Stimulated activated CD8-positive, alpha-beta memory T cell treated with anti-CD3 and anti-CD28 coated beads, Interleukin-4, amount 100 ng/mL, for 1 hour (primary cell): Measurements from ENCODE around the gene MYBPHL.

ENCODE experiments used
- DNase-seq, 2 donors: peaks; one replicate each; pipeline ENCODE4 v3.0.0-alpha.2; 2020; ENCODE audit warnings: low read depth in 2 of 2, low spot score in 1 of 2

MYBPHL gene

GRCh38 chr1:109281680-109282496 is 24.9 kb downstream of the MYBPHL start:
- DNase-seq = no peak

GRCh38 chr1:109280862-109281261 is 25.9 kb downstream of the MYBPHL start:
- DNase-seq = no peak

- no peak for DNase-seq
Observed at GRCh38 chr1:109279615-109280278, 27.1 kb downstream of the MYBPHL start.

- DNase-seq = peak in 1 of 2 donors; percentile 35
Observed at GRCh38 chr1:109277434-109278204, 29.2 kb downstream of the MYBPHL start.

GRCh38 chr1:109275706-109276345 is 31.0 kb downstream of the MYBPHL start:
- no peak for DNase-seq

GRCh38 chr1:109274533-109275476 is 32.0 kb downstream of the MYBPHL start:
- DNase-seq = no peak

GRCh38 chr1:109273570-109274288 is 33.1 kb downstream of the MYBPHL start:
- no peak for DNase-seq

- no peak for DNase-seq
Observed at GRCh38 chr1:109272831-109273547, 33.8 kb downstream of the MYBPHL start.

GRCh38 chr1:109272021-109272799 is 34.6 kb downstream of the MYBPHL start:
- DNase-seq = no peak

GRCh38 chr1:109271458-109271857 is 35.4 kb downstream of the MYBPHL start:
- no peak for DNase-seq

- DNase-seq = no peak
Observed at GRCh38 chr1:109270623-109271317, 36.0 kb downstream of the MYBPHL start.

- DNase-seq = no peak
Observed at GRCh38 chr1:109269981-109270622, 36.7 kb downstream of the MYBPHL start.

- DNase-seq = no peak
Observed at GRCh38 chr1:109269212-109269980, 37.4 kb downstream of the MYBPHL start.

GRCh38 chr1:109268431-109269211 is 38.2 kb downstream of the MYBPHL start:
- no peak for DNase-seq

GRCh38 chr1:109267743-109268300 is 39.0 kb downstream of the MYBPHL start:
- no peak for DNase-seq
